Pancreas (tissue), 10 donors: ENCODE results near the gene MED8. TPM values are rescaled to one million over a fixed set of nuclear protein-coding genes. Genes with fewer than 3 reads are reported as not detected.

Source experiments
- ATAC-seq, 4 donors: fragments of 200-7000 bp; cut with Tn5 transposase; one replicate each; pipeline versions ENCODE4 v1.8.0 to v1.9.1; 2020; ENCODE audit warnings: mild to moderate bottlenecking in 4 of 4, moderate library complexity in 4 of 4
- DNase-seq, 6 donors: peaks; one replicate each; pipeline ENCODE4 v3.0.0-alpha.2; 2020
- FAIRE-seq: peaks from 2 replicates; lab custom pipeline; 2012; peaks lifted over from hg19 to GRCh38; lab: Jason Lieb, UNC
- H3K27ac ChIP-seq, 4 donors: fragments of 200-600 bp; sonication (generic); 1 replicate in 3 of 4; 2 replicates in 1 of 4; pipeline versions ENCODE4 v1.5.0 to v1.8.0; 2020
- H3K27me3 ChIP-seq, 4 donors: fragments of 200-600 bp; one replicate each; pipeline ENCODE4 v1.8.0; 2021
- H3K36me3 ChIP-seq, 3 donors: fragments of 200-600 bp; sonication (generic) in 1 of 3; one replicate each; pipeline versions ENCODE4 v1.5.0 to v1.8.0; 2020 to 2021
- H3K4me1 ChIP-seq, 3 donors: fragments of 200-600 bp; one replicate each; pipeline ENCODE4 v1.8.0; 2021
- H3K4me3 ChIP-seq, 4 donors: fragments of 200-600 bp; sonication (generic) in 2 of 4; one replicate each; pipeline versions ENCODE4 v1.5.0 to v1.8.0; 2020 to 2021
- H3K9me3 ChIP-seq, 4 donors: fragments of 200-600 bp; one replicate each; pipeline ENCODE4 v1.8.0; 2021
- CTCF ChIP-seq, 4 donors: fragments of 200-600 bp; sonication (generic) in 3 of 4; IDR thresholded peaks; one replicate each; pipeline versions ENCODE4 v1.5.0 to v1.8.0; 2021; ENCODE audit warnings: antibody characterized with exemption in 4 of 4
- WGBS, 2 donors: extraction: QIAGEN DNeasy Blood & Tissue Kit; methylation state at CpG; one replicate each; pipeline ENCODE4 v1.1.7; 2013; 5-methylcytosine and 5-hydroxymethylcytosine counted together
- intact Hi-C, 3 donors: fragments of 100-400 bp; cut with DNase I; formaldehyde crosslinking; loops; one replicate each; pipeline versions ENCODE4 v1.11.1 to v1.14.2; 2022
- polyA plus RNA-seq, 2 donors: library from polyadenylated mRNA; stranded (reverse); fragments of 200-250 nt; gene quantifications; one replicate each; pipeline ENCODE4 v1.2.3, GENCODE V29; 2013
- total RNA-seq, 6 donors: library from RNA; stranded (reverse); fragmentation: NEBNext Ultra II Directional in 4 of 6; extraction: Animal tissue kit (Norgen Biotek cat#: 25700) in 4 of 6; gene quantifications; one replicate each; pipeline versions ENCODE4 v1.2.1 to v1.2.4, GENCODE V29; 2021 to 2023
- donor health status: healthy with polysubstance abuse.
- donor health status: DM: no; HTN: no; CAD: no; lungs with moderate emphysema.
- donor health status: DM: no; HTN: no; CAD: no.
- donor health status: control.
- donor health status: control.
- donor health status: Bipolar disorder and iron deficiency.
- donor health status: DM: yes; HTN: yes; CAD: no.
- donor health status: DM: no; HTN: no; CAD: no.
- donor health status: DM: no; HTN: no; CAD: no.
- donor health status: DM: yes; HTN: yes; CAD: no.

The MED8 gene
- total and polyA plus RNA-seq, 8 donors = 13.5 to 24.8 (median 16.6) TPM

- intact Hi-C loops = loop anchor here in 2 of 3 donors (10.0 kb wide), 1 partner anchor 131 kb away; no protein-coding TSS in a partner anchor
- peak overlapping the region in 1 of 4 donors; percentile 89 for H3K4me3 ChIP-seq
- FAIRE-seq = no peak
Measured at GRCh38 chr1:43365678-43366077, 23.9 kb downstream of the MED8 start.

GRCh38 chr1:43363935-43364525 is 25.6 kb downstream of the MED8 start:
- intact Hi-C loops = loop anchor here in 2 of 3 donors (10.0 kb wide), 1 partner anchor 129 kb away; no protein-coding TSS in a partner anchor
- H3K36me3 ChIP-seq = peaks cover 0 to 26% (median 5%) of the 10 kb centered on the region in 3 donors
- peaks cover 14 to 18% (median 15%) of the 10 kb centered on the region in 3 donors for H3K4me1 ChIP-seq
- no peak for DNase-seq
- no peaks in the 10 kb centered on the region for H3K27me3 ChIP-seq
- WGBS, 2 donors = 78 to 84% methylated on average over 5 of the region's 5 CpGs
- H3K9me3 ChIP-seq = no peaks in the 10 kb centered on the region
- no peak for FAIRE-seq
- H3K4me3 ChIP-seq = no peak overlapping the region
- no peak overlapping the region for H3K27ac ChIP-seq
- no peak for ATAC-seq
- TF ChIP-seq CTCF (IDR thresholded peaks at IDR 0.05) = no peak

More at GRCh38 chr1:43365678-43366077, 23.9 kb downstream of the MED8 start:
- no peaks in the 10 kb centered on the region for H3K27me3 ChIP-seq
- no peak for TF ChIP-seq CTCF (IDR thresholded peaks at IDR 0.05)
- H3K27ac ChIP-seq = peak overlapping the region in 1 of 4 donors; percentile 11
- peaks cover 14 to 18% (median 15%) of the 10 kb centered on the region in 3 donors for H3K4me1 ChIP-seq
- H3K9me3 ChIP-seq = no peaks in the 10 kb centered on the region
- peaks cover 0 to 26% (median 5%) of the 10 kb centered on the region in 3 donors for H3K36me3 ChIP-seq
- no peak for ATAC-seq
- DNase-seq = no peak
- 85 to 86% methylated on average over 2 of the region's 2 CpGs for WGBS, 2 donors

GRCh38 chr1:43363283-43363934 is 26.2 kb downstream of the MED8 start:
- WGBS, 2 donors = 81 to 85% methylated on average over 9 of the region's 9 CpGs
- intact Hi-C loops = loop anchor here in 2 of 3 donors (10.0 kb wide), 1 partner anchor 129 kb away; no protein-coding TSS in a partner anchor
- Histone ChIP-seq H3K9me3 (no peaks in the 10 kb centered on the region), H3K27ac (no peak overlapping the region), H3K27me3 (no peaks in the 10 kb centered on the region), H3K4me3 (no peak overlapping the region), H3K36me3 (peaks cover 0 to 26% (median 5%) of the 10 kb centered on the region in 3 donors), H3K4me1 (peaks cover 8 to 12% (median 10%) of the 10 kb centered on the region in 3 donors)
- no peak for ATAC-seq
- TF ChIP-seq CTCF (IDR thresholded peaks at IDR 0.05) = no peak
- FAIRE-seq = no peak
- no peak for DNase-seq

GRCh38 chr1:43360616-43361015 is 29.0 kb downstream of the MED8 start:
- Histone ChIP-seq H3K4me3 (no peak overlapping the region), H3K36me3 (peaks cover 0 to 26% (median 5%) of the 10 kb centered on the region in 3 donors), H3K4me1 (peaks cover 0 to 6% (median 0%) of the 10 kb centered on the region in 3 donors), H3K9me3 (no peaks in the 10 kb centered on the region), H3K27ac (no peak overlapping the region), H3K27me3 (no peaks in the 10 kb centered on the region)
- WGBS, 2 donors = 71 to 74% methylated on average over 4 of the region's 4 CpGs
- ATAC-seq = no peak
- TF ChIP-seq CTCF (IDR thresholded peaks at IDR 0.05) = no peak
- no peak for FAIRE-seq
- no peak for DNase-seq
- intact Hi-C loops = loop anchor here in 2 of 3 donors (10.0 kb wide), 1 partner anchor 126 kb away; no protein-coding TSS in a partner anchor
